Measurements from ENCODE around the gene C22orf31.

Gene C22orf31

DNA sequence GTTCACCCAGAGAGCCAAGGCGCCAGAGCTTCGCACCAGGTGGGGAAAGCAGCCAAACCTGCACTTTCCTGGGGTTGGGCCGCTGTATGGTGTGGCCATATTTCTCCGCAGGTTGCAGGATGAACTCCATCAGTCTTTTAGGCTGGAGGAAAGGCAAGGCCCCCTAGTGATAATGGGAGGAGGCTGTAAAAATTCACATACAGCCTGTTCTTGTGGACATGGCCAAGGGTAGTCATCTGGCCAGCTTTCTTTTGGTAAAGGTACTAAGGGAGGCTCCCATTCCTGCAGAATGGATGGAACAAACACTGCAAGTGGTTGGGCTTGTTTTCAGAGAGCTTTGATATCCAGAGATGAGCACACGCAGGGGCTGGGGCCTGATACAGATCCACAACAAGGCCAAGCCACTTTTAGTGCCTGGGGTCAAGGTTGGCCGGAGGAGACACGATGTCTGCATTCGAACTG is 29.6 kb downstream of the C22orf31 start:
- Histone ChIP-seq H3K4me2 (ENCODE audit: low read length) (peak overlapping the region; percentile 74), H3K4me1 (ENCODE audit: control insufficient read depth, insufficient read depth, low read length) (peaks cover 24% of the 10 kb centered on the region), H3K9ac (ENCODE audit: low read depth, low read length) (peak overlapping the region; percentile 78), H3K27me3 (ENCODE audit: control insufficient read depth, insufficient read depth, low read length) (no peaks in the 10 kb centered on the region), H3K4me3 (ENCODE audit: low read length) (peak overlapping the region; percentile 44), H3K9me3 (replicated peaks; ENCODE audit: low read length) (no peaks in the 10 kb centered on the region), H3K36me3 (ENCODE audit: insufficient read depth, low read length) (no peaks in the 10 kb centered on the region)

DNA sequence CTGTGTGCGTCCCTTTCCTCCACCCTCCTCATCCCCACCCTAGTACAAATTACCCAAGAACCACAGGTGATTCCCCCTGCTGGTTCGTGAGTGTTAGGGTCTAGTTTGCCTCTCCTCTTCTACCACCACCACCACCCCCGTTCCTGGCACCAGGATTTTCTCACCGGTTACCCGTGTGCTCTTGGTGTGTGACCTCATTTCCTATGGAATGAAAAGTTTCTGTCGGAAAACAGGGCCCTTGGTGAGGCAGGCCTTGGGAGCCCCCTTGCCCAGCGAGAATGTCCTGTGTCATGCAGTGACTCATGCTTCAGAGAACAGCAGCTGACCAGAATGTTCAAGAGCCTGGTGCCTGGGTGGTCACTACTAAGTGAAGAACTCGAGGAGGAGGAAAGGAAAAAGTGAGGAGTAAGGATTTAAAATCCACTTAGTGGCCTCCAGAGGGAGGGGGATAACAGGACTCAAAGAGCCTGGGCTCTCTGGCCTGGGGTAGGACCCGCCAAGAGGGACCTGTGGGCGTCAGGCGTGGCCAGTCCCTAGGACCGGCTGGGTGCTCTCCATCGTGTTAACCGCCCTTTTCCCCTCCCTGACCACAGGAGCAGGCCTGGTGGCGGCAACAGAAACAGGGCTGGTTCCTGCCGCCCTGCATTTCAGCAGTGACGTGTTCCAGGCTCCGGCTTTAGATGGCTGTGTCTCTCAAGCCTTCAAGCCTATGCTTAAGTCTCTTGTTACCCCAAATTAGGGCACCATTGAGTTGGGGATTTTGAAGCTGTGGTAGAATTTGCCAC is 30.2 kb downstream of the C22orf31 start:
- Histone ChIP-seq H3K36me3 (ENCODE audit: insufficient read depth, low read length) (no peaks in the 10 kb centered on the region), H3K4me3 (ENCODE audit: low read length) (peak overlapping the region; percentile 56), H3K9ac (ENCODE audit: low read depth, low read length) (peak overlapping the region; percentile 78), H3K4me1 (ENCODE audit: control insufficient read depth, insufficient read depth, low read length) (peaks cover 24% of the 10 kb centered on the region), H3K9me3 (replicated peaks; ENCODE audit: low read length) (no peaks in the 10 kb centered on the region), H3K4me2 (ENCODE audit: low read length) (peak overlapping the region; percentile 74), H3K27me3 (ENCODE audit: control insufficient read depth, insufficient read depth, low read length) (no peaks in the 10 kb centered on the region)

DNA sequence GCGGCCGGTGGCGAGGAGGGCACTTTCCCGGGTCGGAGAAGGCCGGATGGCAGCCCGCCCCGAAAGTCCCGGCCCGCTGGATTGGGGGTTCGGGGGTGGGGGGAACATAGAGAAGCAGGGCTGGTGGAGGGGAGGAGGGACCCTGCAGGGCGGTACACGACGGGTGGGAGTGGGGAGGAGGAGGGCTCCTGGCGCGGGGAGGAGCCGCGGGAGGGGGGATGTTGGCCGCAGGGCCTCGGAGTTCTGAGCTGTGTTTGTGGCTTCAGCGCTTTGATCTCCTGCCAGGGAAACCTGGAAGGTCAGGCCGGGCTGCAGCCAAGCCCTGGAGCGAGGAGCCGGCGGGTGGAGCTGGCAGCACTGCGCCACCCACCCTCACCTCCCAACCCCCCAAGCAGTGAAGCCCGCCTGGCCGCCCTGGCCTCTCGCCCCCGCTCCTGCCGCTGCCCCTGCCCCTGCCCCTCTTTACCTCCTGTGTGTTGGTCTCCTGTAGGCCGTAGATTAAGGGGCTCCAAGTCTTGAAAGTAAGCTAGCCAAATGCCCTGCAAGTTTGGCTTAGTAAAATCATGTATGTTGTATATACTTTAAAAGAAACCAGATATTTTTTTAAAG is 30.9 kb downstream of the C22orf31 start:
- Histone ChIP-seq H3K4me3 (ENCODE audit: low read length) (peak overlapping the region; percentile 56), H3K9me3 (replicated peaks; ENCODE audit: low read length) (no peaks in the 10 kb centered on the region), H3K9ac (ENCODE audit: low read depth, low read length) (peak overlapping the region; percentile 78), H3K4me2 (ENCODE audit: low read length) (peak overlapping the region; percentile 74), H3K4me1 (ENCODE audit: control insufficient read depth, insufficient read depth, low read length) (peaks cover 24% of the 10 kb centered on the region), H3K27me3 (ENCODE audit: control insufficient read depth, insufficient read depth, low read length) (no peaks in the 10 kb centered on the region), H3K36me3 (ENCODE audit: insufficient read depth, low read length) (no peaks in the 10 kb centered on the region)

DNA sequence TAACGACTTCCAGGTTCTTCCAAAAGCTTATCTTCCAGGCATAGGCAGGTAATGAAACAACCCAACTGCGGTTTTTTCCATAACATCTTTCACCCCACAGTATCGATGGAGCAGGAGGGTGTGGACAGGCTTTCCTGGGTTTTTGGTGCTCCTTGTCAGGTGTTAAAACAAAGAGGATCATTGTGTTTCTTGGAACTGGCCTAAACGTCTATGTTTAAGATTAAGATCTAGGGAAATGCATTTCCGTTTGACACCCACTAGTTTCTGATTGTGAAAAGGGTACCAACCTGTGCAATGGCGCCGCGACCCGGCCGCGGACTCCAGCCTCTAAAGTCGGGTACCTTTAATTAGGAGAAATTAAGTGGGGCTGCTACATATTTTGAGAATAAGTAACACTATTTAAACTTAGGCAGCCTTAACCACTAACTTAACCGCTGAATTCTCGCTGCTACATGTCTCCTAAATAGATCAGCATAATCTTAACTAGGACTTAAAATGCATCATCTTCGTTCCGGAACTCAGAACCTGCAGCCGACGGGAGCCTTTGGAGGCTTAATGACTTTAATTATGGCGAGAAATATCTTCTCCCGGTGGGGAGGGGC is 31.5 kb downstream of the C22orf31 start:
- no peaks in the 10 kb centered on the region for H3K9me3 ChIP-seq (replicated peaks; ENCODE audit: low read length)
- H3K27me3 ChIP-seq (ENCODE audit: control insufficient read depth, insufficient read depth, low read length) = no peaks in the 10 kb centered on the region
- peak overlapping the region; percentile 78 for H3K9ac ChIP-seq (ENCODE audit: low read depth, low read length)
- no peaks in the 10 kb centered on the region for H3K36me3 ChIP-seq (ENCODE audit: insufficient read depth, low read length)
- H3K4me2 ChIP-seq (ENCODE audit: low read length) = peak overlapping the region; percentile 74
- H3K4me3 ChIP-seq (ENCODE audit: low read length) = peak overlapping the region; percentile 56
- H3K4me1 ChIP-seq (ENCODE audit: control insufficient read depth, insufficient read depth, low read length) = peaks cover 24% of the 10 kb centered on the region

DNA sequence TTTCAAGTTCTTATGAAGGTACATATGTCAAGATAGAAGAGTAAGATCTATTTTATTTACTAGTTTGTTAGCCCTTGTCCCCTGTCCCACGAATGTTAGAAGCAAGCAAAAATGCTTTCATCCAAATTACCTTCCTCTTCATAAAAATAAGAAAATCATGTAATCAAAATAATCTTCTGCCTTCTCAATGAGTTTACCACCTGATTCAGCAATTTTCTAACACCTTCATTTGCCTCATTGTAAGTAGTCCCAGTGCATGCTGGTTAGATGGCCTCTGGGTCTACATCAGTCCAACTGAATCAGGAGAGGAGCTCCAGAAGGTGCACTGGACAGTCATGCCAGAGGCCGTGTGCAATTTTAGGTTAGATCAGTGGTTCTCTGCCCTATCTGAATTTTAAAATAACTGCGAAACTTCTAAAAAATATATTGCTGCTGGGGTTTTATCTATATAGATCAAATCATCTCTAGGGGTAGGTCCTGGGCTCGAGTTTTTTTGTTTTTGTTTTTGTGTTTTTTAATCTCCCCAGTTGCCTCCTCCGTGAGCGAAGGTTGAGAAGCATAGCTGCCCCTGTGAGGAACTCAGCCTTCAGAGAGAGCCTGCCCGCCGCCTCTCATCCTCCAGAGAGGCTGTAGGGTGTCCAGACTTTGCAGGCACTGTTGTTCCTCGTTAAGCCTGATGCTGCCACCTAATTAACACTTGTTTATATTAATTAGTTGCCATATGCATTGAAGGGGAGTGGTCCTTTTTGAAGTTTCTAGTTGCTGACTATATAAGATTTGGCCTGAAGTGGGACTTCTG is 32.2 kb downstream of the C22orf31 start:
- H3K4me2 ChIP-seq (ENCODE audit: low read length) = no peak overlapping the region

DNA sequence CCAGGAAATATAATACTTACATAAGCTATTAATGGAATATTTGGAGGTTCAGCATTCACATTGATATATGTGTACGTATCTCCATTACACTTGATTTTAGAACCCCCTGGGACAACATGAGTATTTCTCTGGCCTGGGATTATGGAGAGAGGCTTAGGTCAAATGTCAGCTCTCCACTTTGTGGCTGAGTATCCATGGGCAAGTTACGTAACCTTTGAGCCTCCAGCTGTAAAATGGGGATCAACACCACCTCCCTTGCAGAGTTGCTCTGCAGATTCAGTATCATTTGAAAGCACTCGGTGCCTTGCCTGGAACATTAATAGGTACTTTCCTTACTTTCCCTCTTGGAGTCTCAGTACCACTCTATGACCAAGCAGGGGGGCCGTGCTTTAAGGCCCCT is 33.2 kb downstream of the C22orf31 start:
- peaks cover 24% of the 10 kb centered on the region for H3K4me1 ChIP-seq (ENCODE audit: control insufficient read depth, insufficient read depth, low read length)
- no peaks in the 10 kb centered on the region for H3K36me3 ChIP-seq (ENCODE audit: insufficient read depth, low read length)
- no peak overlapping the region for H3K4me2 ChIP-seq (ENCODE audit: low read length)
- no peaks in the 10 kb centered on the region for H3K9me3 ChIP-seq (replicated peaks; ENCODE audit: low read length)
- no peak overlapping the region for H3K9ac ChIP-seq (ENCODE audit: low read depth, low read length)
- no peak overlapping the region for H3K4me3 ChIP-seq (ENCODE audit: low read length)
- no peaks in the 10 kb centered on the region for H3K27me3 ChIP-seq (ENCODE audit: control insufficient read depth, insufficient read depth, low read length)

More for the DNA sequence above, 32.2 kb downstream of the C22orf31 start:
- H3K4me3 ChIP-seq (ENCODE audit: low read length) = no peak overlapping the region
- no peaks in the 10 kb centered on the region for H3K36me3 ChIP-seq (ENCODE audit: insufficient read depth, low read length)
- no peak overlapping the region for H3K9ac ChIP-seq (ENCODE audit: low read depth, low read length)
- no peaks in the 10 kb centered on the region for H3K9me3 ChIP-seq (replicated peaks; ENCODE audit: low read length)
- H3K27me3 ChIP-seq (ENCODE audit: control insufficient read depth, insufficient read depth, low read length) = no peaks in the 10 kb centered on the region
- H3K4me1 ChIP-seq (ENCODE audit: control insufficient read depth, insufficient read depth, low read length) = peaks cover 24% of the 10 kb centered on the region

DNA sequence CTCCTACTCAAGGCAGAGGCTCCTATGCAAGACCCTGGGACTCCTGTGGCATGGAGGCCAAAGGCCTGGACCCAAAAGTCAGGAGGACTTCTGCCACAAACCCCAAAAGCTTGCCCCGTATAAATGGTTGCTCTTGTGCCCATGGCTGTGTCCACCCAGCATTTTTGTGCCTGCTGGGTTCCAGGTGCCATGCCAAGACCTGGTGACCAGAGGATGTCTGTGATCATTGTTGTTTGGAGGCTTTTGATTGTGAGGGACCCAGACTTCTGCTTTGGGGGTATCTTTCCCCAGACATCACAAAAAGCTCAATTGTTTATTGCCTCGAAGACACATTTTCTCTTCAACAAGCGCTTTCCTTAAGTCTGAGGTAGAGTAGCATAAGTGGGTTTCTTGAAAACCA is 35.1 kb downstream of the C22orf31 start:
- Histone ChIP-seq H3K9ac (ENCODE audit: low read depth, low read length) (no peak overlapping the region), H3K9me3 (replicated peaks; ENCODE audit: low read length) (no peaks in the 10 kb centered on the region), H3K4me3 (ENCODE audit: low read length) (no peak overlapping the region), H3K36me3 (ENCODE audit: insufficient read depth, low read length) (no peaks in the 10 kb centered on the region), H3K4me1 (ENCODE audit: control insufficient read depth, insufficient read depth, low read length) (peaks cover 11% of the 10 kb centered on the region), H3K4me2 (ENCODE audit: low read length) (no peak overlapping the region), H3K27me3 (ENCODE audit: control insufficient read depth, insufficient read depth, low read length) (no peaks in the 10 kb centered on the region)

DNA sequence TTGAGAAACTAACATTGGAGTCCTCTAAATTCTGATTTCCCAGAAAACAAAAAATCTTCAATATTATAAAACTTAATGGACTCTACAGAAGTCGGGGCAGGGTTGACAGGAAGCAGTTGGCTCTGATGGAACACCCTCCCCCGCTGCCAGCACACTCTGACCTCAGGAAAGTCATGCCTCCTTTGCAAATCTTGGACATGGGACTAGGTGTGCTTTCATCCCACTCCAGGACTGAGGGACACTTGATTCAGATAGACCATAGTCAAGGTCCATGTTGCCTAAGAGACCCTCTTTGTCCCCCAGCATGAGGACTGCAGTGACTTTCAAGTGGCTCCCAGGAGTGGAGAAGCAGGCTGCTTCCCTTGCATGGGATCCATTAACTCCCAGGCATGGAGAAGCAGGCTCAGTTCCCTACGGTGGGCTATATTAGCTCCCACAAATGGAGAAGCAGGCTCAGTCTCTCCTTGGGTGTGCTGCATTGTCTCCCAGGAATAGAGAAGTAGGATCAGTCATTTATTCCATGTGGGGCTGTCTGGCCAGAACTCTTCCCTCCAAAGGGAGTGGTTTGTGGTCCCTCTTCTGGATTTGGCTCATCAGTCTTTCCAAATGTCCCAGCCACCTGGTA is 38.3 kb downstream of the C22orf31 start:
- Histone ChIP-seq H3K4me2 (ENCODE audit: low read length) (no peak overlapping the region), H3K36me3 (ENCODE audit: insufficient read depth, low read length) (no peaks in the 10 kb centered on the region), H3K4me3 (ENCODE audit: low read length) (no peak overlapping the region)

DNA sequence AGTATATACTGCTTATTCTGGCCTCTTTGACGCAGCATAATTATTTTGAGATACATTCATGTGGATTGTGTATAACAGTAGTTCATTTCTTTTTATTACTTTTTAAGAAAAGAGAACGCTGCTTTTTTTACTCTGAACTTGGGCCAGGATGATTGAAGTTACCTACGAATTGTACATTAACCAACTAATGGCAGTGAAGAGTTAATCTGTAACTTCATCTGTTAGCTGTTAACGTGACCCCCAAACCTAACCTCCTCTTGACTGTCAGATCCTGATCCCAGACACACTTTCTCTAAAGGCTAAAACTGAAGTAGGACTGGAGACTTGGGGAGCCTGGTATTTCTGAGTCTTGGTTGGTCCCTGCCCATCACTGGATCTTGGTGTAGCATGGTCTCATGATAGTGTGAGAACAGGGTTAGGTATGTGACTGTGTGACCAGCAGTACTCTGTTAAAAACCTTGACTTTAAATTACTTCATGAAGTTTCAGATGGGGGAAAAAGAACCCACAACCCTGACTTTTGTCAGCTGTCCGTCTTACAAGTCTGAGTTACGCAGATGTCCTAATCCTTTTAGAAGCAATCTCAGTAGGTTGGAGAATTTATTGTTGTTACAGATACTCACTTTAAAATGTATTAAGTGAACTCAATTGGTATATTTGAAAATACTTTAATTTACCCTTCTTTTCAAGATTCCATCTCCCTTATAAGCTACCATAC is 39.4 kb downstream of the C22orf31 start:
- no peak overlapping the region for H3K9ac ChIP-seq (ENCODE audit: low read depth, low read length)
- H3K9me3 ChIP-seq (replicated peaks; ENCODE audit: low read length) = peaks cover 3% of the 10 kb centered on the region
- H3K4me3 ChIP-seq (ENCODE audit: low read length) = no peak overlapping the region
- H3K4me2 ChIP-seq (ENCODE audit: low read length) = no peak overlapping the region
- H3K4me1 ChIP-seq (ENCODE audit: control insufficient read depth, insufficient read depth, low read length) = no peaks in the 10 kb centered on the region
- no peaks in the 10 kb centered on the region for H3K36me3 ChIP-seq (ENCODE audit: insufficient read depth, low read length)
- no peaks in the 10 kb centered on the region for H3K27me3 ChIP-seq (ENCODE audit: control insufficient read depth, insufficient read depth, low read length)

More for the DNA sequence above, 38.3 kb downstream of the C22orf31 start:
- Histone ChIP-seq H3K4me1 (ENCODE audit: control insufficient read depth, insufficient read depth, low read length) (no peaks in the 10 kb centered on the region), H3K9ac (ENCODE audit: low read depth, low read length) (no peak overlapping the region), H3K27me3 (ENCODE audit: control insufficient read depth, insufficient read depth, low read length) (no peaks in the 10 kb centered on the region), H3K9me3 (replicated peaks; ENCODE audit: low read length) (peaks cover 3% of the 10 kb centered on the region)

DNA sequence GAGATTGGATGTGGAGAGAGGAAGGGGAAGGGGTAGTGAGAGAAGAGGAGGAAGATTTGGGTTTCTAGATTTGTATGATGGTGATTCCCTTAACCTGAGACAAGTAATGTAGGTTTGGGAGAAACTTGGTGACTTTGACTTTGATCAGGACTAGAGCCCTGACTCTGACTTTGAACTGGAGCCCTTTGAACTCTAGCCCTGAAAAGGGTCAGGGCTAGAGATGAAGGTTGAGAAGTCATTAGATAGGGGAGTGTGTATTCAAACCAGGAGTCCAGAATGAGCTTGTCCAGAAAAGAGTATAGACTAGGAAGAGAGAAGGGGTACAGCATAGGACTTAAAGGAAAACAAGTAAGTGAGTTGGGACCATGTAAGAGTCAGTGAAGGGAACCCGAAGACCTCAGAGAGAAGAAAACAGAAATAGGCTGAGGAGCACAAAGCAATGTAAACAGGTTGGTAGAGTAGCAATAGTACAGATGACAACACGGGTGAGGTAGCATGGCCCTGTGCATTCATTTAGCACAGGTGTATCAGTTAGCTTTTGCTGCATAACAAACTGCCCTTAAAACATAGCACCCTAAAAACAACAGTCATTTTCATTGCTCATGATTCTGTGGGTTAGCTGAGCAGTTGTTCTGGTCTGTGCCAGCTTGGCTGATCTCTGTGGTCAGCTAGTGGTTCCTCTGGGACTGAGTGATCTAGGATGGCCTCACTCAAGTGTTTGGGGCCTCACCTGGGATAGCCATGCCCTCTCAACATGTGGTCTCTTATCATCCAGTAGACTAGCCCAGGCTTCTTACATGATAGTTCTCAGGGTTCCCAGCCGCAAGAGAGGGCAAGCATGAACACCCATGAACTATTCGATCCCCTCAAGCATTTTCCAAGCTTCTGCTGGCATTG is 43.1 kb downstream of the C22orf31 start:
- Histone ChIP-seq H3K9me3 (replicated peaks; ENCODE audit: low read length) (peaks cover 3% of the 10 kb centered on the region), H3K4me1 (ENCODE audit: control insufficient read depth, insufficient read depth, low read length) (no peaks in the 10 kb centered on the region), H3K36me3 (ENCODE audit: insufficient read depth, low read length) (no peaks in the 10 kb centered on the region), H3K4me2 (ENCODE audit: low read length) (no peak overlapping the region), H3K27me3 (ENCODE audit: control insufficient read depth, insufficient read depth, low read length) (no peaks in the 10 kb centered on the region), H3K9ac (ENCODE audit: low read depth, low read length) (no peak overlapping the region), H3K4me3 (ENCODE audit: low read length) (no peak overlapping the region)
